HepG2 (cell line): ENCODE data around the gene PDSS2.

Source experiments
- FOSL2 ChIP-seq: sonication (generic); formaldehyde crosslinking; IDR thresholded peaks from 2 replicates; pipeline ENCODE4 v1.4.0; 2020; ENCODE audit warnings: missing genetic modification reagents
- MEIS1 ChIP-seq: sonication (generic); formaldehyde crosslinking; IDR thresholded peaks from 2 replicates; pipeline ENCODE4 v1.9.0; 2021; ENCODE audit warnings: mild to moderate bottlenecking, missing genetic modification reagents, moderate library complexity, borderline replicate concordance
- MXD4 ChIP-seq: IDR thresholded peaks from 2 replicates; pipeline ENCODE4 v1.6.1; 2016; ENCODE audit warnings: mild to moderate bottlenecking, missing biosample characterization, missing genetic modification reagents
- TF ChIP-seq, protein P1 (sequence below): sonication (generic); formaldehyde crosslinking; IDR thresholded peaks from 2 replicates; pipeline ENCODE4 v1.5.1; 2020; ENCODE audit warnings: mild to moderate bottlenecking, missing genetic modification reagents, moderate library complexity
- TF ChIP-seq, protein P2 (sequence below): sonication (generic); formaldehyde crosslinking; IDR thresholded peaks from 2 replicates; pipeline ENCODE4 v1.8.1; 2023; ENCODE audit warnings: mild to moderate bottlenecking, missing genetic modification reagents
- TF ChIP-seq, protein P3 (sequence below): sonication (generic); formaldehyde crosslinking; IDR thresholded peaks from 2 replicates; pipeline ENCODE4 v1.5.1; 2020; ENCODE audit warnings: missing genetic modification reagents, mild to moderate bottlenecking, borderline replicate concordance
- TF ChIP-seq, protein P4 (sequence below), 2 experiments: fragments of 450-650 bp in 1 of 2; sonication (generic) in 1 of 2; formaldehyde crosslinking in 1 of 2; IDR thresholded peaks; 2 replicates each; pipeline versions ENCODE4 v1.6.1 to v1.8.0; 2016 to 2022; ENCODE audit warnings: antibody characterized with exemption in 1 of 2, mild to moderate bottlenecking in 1 of 2, missing genetic modification reagents in 1 of 2

DNA sequence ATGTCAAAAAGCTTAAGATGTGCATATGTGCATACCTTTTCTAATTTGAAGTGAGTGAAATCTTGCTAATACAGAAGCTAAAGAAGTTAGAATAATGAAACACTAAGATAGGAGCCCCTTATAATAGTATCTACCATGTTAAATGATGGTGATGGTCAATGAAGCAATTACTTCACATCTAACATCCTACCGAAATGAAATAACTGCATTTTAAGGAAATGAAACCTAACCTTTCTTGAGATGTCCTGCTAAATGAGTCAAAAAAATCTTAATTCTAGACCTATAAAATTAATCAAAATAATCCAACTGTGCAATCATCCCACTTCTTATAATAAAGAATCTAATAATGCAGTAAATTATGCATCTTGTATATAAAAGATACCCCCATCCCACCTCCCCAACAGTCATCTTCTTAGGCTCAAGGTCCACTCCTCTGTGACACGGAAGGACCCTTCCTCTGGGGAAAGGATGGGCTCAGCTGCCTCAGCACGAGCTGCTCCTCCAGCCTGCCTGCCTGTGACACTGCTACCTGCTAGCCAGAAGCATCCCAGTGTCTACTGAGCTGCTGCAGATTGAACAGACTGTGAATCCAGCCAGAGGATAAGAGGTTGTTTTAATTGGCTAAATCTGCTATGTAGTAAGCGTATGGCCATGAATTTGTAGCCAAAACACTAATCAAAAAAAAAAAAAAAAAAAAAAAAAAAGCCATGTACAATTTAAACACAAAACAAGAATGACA lies 214.5 kb downstream of the PDSS2 start:
- TF ChIP-seq, protein P1, sequence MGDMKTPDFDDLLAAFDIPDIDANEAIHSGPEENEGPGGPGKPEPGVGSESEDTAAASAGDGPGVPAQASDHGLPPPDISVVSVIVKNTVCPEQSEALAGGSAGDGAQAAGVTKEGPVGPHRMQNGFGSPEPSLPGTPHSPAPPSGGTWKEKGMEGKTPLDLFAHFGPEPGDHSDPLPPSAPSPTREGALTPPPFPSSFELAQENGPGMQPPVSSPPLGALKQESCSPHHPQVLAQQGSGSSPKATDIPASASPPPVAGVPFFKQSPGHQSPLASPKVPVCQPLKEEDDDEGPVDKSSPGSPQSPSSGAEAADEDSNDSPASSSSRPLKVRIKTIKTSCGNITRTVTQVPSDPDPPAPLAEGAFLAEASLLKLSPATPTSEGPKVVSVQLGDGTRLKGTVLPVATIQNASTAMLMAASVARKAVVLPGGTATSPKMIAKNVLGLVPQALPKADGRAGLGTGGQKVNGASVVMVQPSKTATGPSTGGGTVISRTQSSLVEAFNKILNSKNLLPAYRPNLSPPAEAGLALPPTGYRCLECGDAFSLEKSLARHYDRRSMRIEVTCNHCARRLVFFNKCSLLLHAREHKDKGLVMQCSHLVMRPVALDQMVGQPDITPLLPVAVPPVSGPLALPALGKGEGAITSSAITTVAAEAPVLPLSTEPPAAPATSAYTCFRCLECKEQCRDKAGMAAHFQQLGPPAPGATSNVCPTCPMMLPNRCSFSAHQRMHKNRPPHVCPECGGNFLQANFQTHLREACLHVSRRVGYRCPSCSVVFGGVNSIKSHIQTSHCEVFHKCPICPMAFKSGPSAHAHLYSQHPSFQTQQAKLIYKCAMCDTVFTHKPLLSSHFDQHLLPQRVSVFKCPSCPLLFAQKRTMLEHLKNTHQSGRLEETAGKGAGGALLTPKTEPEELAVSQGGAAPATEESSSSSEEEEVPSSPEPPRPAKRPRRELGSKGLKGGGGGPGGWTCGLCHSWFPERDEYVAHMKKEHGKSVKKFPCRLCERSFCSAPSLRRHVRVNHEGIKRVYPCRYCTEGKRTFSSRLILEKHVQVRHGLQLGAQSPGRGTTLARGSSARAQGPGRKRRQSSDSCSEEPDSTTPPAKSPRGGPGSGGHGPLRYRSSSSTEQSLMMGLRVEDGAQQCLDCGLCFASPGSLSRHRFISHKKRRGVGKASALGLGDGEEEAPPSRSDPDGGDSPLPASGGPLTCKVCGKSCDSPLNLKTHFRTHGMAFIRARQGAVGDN (CRISPR knock-in tag): no peak
- TF ChIP-seq, protein P2, sequence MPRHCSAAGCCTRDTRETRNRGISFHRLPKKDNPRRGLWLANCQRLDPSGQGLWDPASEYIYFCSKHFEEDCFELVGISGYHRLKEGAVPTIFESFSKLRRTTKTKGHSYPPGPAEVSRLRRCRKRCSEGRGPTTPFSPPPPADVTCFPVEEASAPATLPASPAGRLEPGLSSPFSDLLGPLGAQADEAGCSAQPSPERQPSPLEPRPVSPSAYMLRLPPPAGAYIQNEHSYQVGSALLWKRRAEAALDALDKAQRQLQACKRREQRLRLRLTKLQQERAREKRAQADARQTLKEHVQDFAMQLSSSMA: no peak
- TF ChIP-seq, protein P3, sequence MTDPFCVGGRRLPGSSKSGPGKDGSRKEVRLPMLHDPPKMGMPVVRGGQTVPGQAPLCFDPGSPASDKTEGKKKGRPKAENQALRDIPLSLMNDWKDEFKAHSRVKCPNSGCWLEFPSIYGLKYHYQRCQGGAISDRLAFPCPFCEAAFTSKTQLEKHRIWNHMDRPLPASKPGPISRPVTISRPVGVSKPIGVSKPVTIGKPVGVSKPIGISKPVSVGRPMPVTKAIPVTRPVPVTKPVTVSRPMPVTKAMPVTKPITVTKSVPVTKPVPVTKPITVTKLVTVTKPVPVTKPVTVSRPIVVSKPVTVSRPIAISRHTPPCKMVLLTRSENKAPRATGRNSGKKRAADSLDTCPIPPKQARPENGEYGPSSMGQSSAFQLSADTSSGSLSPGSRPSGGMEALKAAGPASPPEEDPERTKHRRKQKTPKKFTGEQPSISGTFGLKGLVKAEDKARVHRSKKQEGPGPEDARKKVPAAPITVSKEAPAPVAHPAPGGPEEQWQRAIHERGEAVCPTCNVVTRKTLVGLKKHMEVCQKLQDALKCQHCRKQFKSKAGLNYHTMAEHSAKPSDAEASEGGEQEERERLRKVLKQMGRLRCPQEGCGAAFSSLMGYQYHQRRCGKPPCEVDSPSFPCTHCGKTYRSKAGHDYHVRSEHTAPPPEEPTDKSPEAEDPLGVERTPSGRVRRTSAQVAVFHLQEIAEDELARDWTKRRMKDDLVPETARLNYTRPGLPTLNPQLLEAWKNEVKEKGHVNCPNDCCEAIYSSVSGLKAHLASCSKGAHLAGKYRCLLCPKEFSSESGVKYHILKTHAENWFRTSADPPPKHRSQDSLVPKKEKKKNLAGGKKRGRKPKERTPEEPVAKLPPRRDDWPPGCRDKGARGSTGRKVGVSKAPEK (CRISPR knock-in tag): no peak
- TF ChIP-seq MXD4 (CRISPR knock-in tag) (no peak), FOSL2 (no peak), MEIS1 (no peak)
- TF ChIP-seq, protein P4, sequence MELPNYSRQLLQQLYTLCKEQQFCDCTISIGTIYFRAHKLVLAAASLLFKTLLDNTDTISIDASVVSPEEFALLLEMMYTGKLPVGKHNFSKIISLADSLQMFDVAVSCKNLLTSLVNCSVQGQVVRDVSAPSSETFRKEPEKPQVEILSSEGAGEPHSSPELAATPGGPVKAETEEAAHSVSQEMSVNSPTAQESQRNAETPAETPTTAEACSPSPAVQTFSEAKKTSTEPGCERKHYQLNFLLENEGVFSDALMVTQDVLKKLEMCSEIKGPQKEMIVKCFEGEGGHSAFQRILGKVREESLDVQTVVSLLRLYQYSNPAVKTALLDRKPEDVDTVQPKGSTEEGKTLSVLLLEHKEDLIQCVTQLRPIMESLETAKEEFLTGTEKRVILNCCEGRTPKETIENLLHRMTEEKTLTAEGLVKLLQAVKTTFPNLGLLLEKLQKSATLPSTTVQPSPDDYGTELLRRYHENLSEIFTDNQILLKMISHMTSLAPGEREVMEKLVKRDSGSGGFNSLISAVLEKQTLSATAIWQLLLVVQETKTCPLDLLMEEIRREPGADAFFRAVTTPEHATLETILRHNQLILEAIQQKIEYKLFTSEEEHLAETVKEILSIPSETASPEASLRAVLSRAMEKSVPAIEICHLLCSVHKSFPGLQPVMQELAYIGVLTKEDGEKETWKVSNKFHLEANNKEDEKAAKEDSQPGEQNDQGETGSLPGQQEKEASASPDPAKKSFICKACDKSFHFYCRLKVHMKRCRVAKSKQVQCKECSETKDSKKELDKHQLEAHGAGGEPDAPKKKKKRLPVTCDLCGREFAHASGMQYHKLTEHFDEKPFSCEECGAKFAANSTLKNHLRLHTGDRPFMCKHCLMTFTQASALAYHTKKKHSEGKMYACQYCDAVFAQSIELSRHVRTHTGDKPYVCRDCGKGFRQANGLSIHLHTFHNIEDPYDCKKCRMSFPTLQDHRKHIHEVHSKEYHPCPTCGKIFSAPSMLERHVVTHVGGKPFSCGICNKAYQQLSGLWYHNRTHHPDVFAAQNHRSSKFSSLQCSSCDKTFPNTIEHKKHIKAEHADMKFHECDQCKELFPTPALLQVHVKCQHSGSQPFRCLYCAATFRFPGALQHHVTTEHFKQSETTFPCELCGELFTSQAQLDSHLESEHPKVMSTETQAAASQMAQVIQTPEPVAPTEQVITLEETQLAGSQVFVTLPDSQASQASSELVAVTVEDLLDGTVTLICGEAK (IDR thresholded peaks at IDR 0.05): no peak
- TF ChIP-seq, protein P4 (CRISPR knock-in tag; IDR thresholded peaks at IDR 0.05): no peak
